Neutrophil (primary cell): Measurements from ENCODE around the gene CAPN8.

Source experiments
- H3K27ac ChIP-seq: fragments of 200-600 bp; sonication (generic); 2 replicates; pipeline ENCODE4 v1.5.1; 2016; ENCODE audit warnings: mild to moderate bottlenecking, moderate library complexity
- H3K27me3 ChIP-seq: fragments of 200-600 bp; sonication (generic); 2 replicates; pipeline ENCODE4 v1.6.0; 2016; ENCODE audit warnings: mild to moderate bottlenecking
- H3K36me3 ChIP-seq: fragments of 200-600 bp; sonication (generic); 2 replicates; pipeline ENCODE4 v1.5.1; 2017
- H3K4me1 ChIP-seq, 2 experiments: fragments of 200-600 bp in 1 of 2; sonication (generic) in 1 of 2; 1 replicate in 1 of 2; 2 replicates in 1 of 2; pipeline versions ENCODE4 v1.5.1 to v1.6.1; 2013 to 2016; ENCODE audit warnings: low read depth in 1 of 2, low read length in 1 of 2, mild to moderate bottlenecking in 1 of 2, moderate library complexity in 1 of 2; ENCODE audit not compliant: control insufficient read depth in 1 of 2, insufficient read depth in 1 of 2
- H3K4me3 ChIP-seq, 2 experiments: fragments of 200-600 bp in 1 of 2; sonication (generic) in 1 of 2; 1 replicate in 1 of 2; 2 replicates in 1 of 2; pipeline ENCODE4 v1.5.1; 2013 to 2016; ENCODE audit warnings: low read depth in 1 of 2, low read length in 1 of 2, mild to moderate bottlenecking in 1 of 2, moderate library complexity in 1 of 2
- H3K9me3 ChIP-seq: fragments of 200-600 bp; sonication (generic); 2 replicates; pipeline ENCODE4 v1.5.1; 2016
- CTCF ChIP-seq: fragments of 200-600 bp; sonication (generic); IDR thresholded peaks from 2 replicates; pipeline ENCODE4 v1.5.1; 2016; ENCODE audit warnings: antibody characterized with exemption

CAPN8 gene

DNA sequence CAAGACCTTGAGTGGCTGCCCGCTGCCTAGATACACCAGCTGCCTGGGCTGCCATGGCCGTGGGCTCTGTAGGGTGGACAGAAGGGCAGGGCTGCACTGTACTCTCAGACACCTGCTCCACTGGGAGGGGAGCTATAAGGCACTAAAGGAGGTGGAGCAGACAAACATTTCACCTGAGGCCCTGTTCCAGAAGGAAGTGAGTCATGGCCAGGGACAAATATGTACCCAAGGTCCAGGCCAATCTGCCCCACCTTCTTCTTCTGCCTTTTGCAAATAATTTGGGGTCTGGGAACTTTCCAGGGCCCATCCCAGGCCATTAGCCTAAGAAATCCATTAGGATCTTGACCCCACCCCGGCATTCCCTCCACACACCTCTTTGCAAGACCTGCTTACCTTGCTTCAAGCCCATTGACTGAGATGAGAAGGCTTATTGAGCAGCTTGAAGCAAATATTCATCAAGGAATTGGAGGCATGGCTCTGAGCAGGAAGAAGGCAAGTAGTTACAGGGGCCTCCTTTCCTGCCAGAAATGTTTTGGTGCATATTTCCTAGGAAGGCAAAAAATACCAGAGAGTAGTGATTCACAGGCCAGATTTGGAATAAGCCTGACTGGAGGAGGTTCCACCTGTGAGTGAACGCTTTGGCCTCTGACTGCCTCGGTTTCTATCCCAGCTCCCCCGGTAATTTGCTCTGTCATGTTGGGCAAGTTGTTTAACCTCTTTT lies at the start of gene CAPN8:
Gene CAPN8, minus strand, starts transcription at position 110 of the 721 bp plus-strand sequence. Its CDS starts 55 bp downstream, at position 55.
- Histone ChIP-seq H3K4me3 (no peak within 1 kb of the TSS), H3K9me3 (no peaks in the 10 kb centered on the region), H3K27ac (no peak within 1 kb of the TSS), H3K4me1 (peaks cover 12 to 20% of the 10 kb centered on the region in 2 experiments), H3K27me3 (peaks cover 43% of the 10 kb centered on the region), H3K36me3 (no peaks in the 10 kb centered on the region)
- TF ChIP-seq CTCF, result no peak

- Histone ChIP-seq H3K4me3 (no peak overlapping the region), H3K36me3 (no peaks in the 10 kb centered on the region), H3K9me3 (no peaks in the 10 kb centered on the region), H3K27ac (no peak overlapping the region), H3K4me1 (peaks cover 22 to 26% of the 10 kb centered on the region in 2 experiments), H3K27me3 (peaks cover 59% of the 10 kb centered on the region)
- TF ChIP-seq CTCF, result no peak
Observed at GRCh38 chr1:223714849-223715603, 49.5 kb upstream of the CAPN8 start.

DNA sequence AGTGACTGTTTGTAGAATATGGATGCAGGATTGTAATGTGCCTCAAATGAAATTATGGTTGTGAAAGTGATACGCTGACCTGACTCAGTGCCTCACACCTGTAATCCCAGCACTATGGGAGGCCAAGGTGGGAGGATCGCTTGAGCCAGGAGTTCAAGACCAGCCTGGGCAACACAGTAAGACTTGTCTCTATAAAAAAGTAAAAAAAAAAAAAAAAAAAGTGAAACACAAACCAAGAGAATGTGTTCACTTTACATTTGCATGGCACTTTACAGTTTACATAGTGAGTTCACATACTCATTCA lies 48.9 kb upstream of the CAPN8 start:
- no peak for TF ChIP-seq CTCF
- Histone ChIP-seq H3K4me3 (no peak overlapping the region), H3K9me3 (no peaks in the 10 kb centered on the region), H3K4me1 (peaks cover 22 to 26% of the 10 kb centered on the region in 2 experiments), H3K36me3 (no peaks in the 10 kb centered on the region), H3K27me3 (peaks cover 66% of the 10 kb centered on the region), H3K27ac (no peak overlapping the region)

DNA sequence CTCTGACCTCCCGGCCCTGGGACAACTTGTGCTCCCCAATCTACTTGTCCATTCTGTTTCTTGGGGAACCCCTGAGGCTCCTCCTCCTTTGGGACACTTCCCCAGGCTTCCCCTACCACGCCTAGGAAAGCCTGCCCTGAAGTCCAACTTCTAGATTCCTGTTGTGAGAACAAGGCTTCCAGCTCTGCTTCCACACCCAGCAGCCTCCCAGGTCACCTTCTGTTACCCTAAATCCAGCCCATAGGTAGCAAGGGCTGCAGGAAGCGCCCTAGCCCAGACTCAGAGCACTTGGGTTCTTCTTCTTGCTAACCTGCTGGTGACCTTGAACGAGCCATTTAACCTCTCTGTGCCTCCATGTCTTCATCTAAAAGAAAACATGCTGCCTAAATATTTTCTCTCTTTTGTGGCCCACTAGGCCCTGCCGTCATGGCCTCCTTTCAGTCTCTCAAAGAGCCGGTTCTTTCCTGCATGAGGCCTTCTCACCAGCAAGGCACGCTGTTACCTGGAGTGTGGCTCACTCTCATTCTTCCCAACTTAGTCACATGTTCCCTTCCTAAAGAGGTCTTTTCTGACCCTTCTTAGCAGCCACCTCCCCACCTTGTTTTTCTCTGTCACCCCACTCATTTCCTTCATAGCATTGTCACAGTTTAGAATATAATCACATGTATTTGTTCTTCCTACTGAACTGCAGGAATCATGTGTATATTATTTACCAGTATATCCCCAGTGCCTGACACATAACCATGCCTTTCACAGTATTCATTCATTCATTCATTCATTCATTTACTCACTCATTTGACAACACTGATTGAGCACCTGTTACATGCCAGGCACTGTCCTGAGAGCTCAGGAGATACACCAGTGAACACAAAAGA lies 48.3 kb upstream of the CAPN8 start:
- Histone ChIP-seq H3K27me3 (peaks cover 71% of the 10 kb centered on the region), H3K36me3 (no peaks in the 10 kb centered on the region), H3K4me3 (no peak overlapping the region), H3K4me1 (peaks cover 22 to 26% of the 10 kb centered on the region in 2 experiments), H3K9me3 (no peaks in the 10 kb centered on the region), H3K27ac (no peak overlapping the region)
- TF ChIP-seq CTCF, result no peak

DNA sequence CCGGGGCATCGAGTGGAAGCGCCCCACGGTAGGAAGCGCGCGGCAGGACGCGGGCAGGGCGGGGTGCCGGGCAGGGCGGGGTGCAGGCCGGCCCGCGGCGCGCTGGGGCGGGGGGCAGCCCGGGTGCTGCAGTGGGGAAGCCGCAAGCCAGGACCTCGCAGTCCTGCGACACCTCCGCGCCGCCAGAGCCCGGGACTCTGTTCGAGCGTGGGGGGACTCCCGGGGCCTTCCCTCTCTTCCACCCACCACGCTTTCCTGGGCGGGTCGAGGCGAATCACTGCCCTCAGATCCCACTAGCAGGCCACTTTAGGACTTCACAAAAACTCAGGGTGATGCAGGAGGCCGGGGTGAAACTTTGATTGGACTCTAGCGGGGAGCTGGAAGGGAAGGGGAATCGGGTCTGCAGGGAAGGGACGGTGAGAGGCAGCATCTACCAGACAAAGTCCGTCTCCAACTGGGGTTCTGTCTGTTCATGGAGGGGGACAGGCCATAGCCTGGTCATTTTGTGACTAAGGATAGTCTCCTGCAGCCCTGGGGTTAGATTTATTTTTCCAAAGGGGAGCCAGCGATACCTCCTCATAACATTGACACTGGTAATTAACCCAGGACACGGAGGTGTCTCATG lies 47.5 kb upstream of the CAPN8 start:
- TF ChIP-seq CTCF, result no peak
- no peak overlapping the region for H3K27ac ChIP-seq
- H3K27me3 ChIP-seq, result peaks cover 71% of the 10 kb centered on the region
- no peaks in the 10 kb centered on the region for H3K36me3 ChIP-seq
- H3K4me3 ChIP-seq, result peak overlapping the region; percentile 47 to 56
- no peaks in the 10 kb centered on the region for H3K9me3 ChIP-seq
- peaks cover 22 to 26% of the 10 kb centered on the region in 2 experiments for H3K4me1 ChIP-seq
